ENCODE data around the gene REM2. TPM values are rescaled to one million over a fixed set of nuclear protein-coding genes. Genes with fewer than 3 reads are reported as not detected.

REM2 gene
- total RNA-seq, 1 donor from 2014 or later = 0.41 TPM

- Histone ChIP-seq H3K27me3 (no peaks in the 10 kb centered on the region), H3K27ac (no peak overlapping the region), H3K9me3 (no peaks in the 10 kb centered on the region), H3K4me1 (peaks cover 11% of the 10 kb centered on the region), H3K36me3 (no peaks in the 10 kb centered on the region), H3K4me3 (peak overlapping the region; percentile 68)
- TF ChIP-seq CTCF (IDR thresholded peaks at IDR 0.05) = no peak
- ATAC-seq = no peak
- DNase-seq = no peak
- intact Hi-C loops (cut with DNase I) = no loop called here
Observed at GRCh38 chr14:22887990-22888378, 5.0 kb downstream of the REM2 start.

GRCh38 chr14:22888662-22889061, 5.6 kb downstream of the REM2 start:
- no peak for DNase-seq
- H3K9me3 ChIP-seq = no peaks in the 10 kb centered on the region
- TF ChIP-seq CTCF (IDR thresholded peaks at IDR 0.05) = no peak
- peaks cover 3% of the 10 kb centered on the region for H3K36me3 ChIP-seq
- no peak overlapping the region for H3K4me3 ChIP-seq
- no peak for ATAC-seq
- no peak overlapping the region for H3K27ac ChIP-seq
- peaks cover 11% of the 10 kb centered on the region for H3K4me1 ChIP-seq
- no peaks in the 10 kb centered on the region for H3K27me3 ChIP-seq
- intact Hi-C loops (cut with DNase I) = no loop called here

GRCh38 chr14:22890416-22890815, 7.4 kb downstream of the REM2 start:
- Histone ChIP-seq H3K27ac (no peak overlapping the region), H3K4me3 (no peak overlapping the region), H3K9me3 (no peaks in the 10 kb centered on the region), H3K4me1 (peaks cover 11% of the 10 kb centered on the region), H3K27me3 (no peaks in the 10 kb centered on the region), H3K36me3 (peaks cover 5% of the 10 kb centered on the region)
- ATAC-seq = no peak
- intact Hi-C loops (cut with DNase I) = no loop called here
- TF ChIP-seq CTCF (IDR thresholded peaks at IDR 0.05) = no peak
- no peak for DNase-seq

GRCh38 chr14:22892488-22892887, 9.5 kb downstream of the REM2 start:
- Histone ChIP-seq H3K27ac (no peak overlapping the region), H3K36me3 (peaks cover 5% of the 10 kb centered on the region), H3K27me3 (no peaks in the 10 kb centered on the region), H3K4me3 (no peak overlapping the region), H3K4me1 (peaks cover 10% of the 10 kb centered on the region), H3K9me3 (no peaks in the 10 kb centered on the region)
- TF ChIP-seq CTCF (IDR thresholded peaks at IDR 0.05) = no peak
- DNase-seq (no peak), ATAC-seq (no peak)
- intact Hi-C loops (cut with DNase I) = no loop called here

GRCh38 chr14:22893706-22894105, 10.7 kb downstream of the REM2 start:
- intact Hi-C loops (cut with DNase I) = no loop called here
- H3K27me3 ChIP-seq = no peaks in the 10 kb centered on the region
- no peak for ATAC-seq

More at GRCh38 chr14:22893706-22894105, 10.7 kb downstream of the REM2 start:
- no peak overlapping the region for H3K4me3 ChIP-seq
- DNase-seq = no peak
- TF ChIP-seq CTCF (IDR thresholded peaks at IDR 0.05) = no peak
- H3K27ac ChIP-seq = no peak overlapping the region
- H3K4me1 ChIP-seq = no peaks in the 10 kb centered on the region
- H3K9me3 ChIP-seq = no peaks in the 10 kb centered on the region
- H3K36me3 ChIP-seq = peaks cover 14% of the 10 kb centered on the region
